ENCODE measurements around the gene PHF19.

PHF19 gene

DNA sequence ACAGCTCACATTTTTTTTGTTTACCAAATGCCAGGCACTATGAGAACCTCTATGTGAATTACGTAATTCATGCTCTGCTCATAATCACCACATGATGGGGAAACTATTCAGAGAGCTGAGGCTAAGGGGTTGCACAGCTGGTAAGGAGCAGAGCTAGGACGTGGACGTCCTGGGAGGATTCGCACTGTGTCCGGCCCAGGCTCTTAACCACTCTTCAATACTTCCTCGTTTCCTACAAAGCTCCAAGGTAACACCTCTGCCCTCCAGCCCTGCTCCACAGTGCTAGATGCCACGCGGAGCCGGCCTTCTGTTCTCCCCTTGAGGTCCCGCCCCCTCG, 8.7 kb downstream of the PHF19 start:
- Histone ChIP-seq H3K9me3 (ENCODE audit: control insufficient read depth, insufficient read depth, low read depth, low read length) (no peaks in the 10 kb centered on the region), H3K4me1 (ENCODE audit: control insufficient read depth, insufficient read depth, low read length) (peaks cover 22% of the 10 kb centered on the region), H3K36me3 (ENCODE audit: control insufficient read depth, insufficient read depth, low read length) (peaks cover 19% of the 10 kb centered on the region), H3K9ac (ENCODE audit: low read length) (no peak overlapping the region), H3K27ac (ENCODE audit: low read depth, low read length) (no peak overlapping the region), H3K4me3 (ENCODE audit: low read depth, low read length) (peak overlapping the region; percentile 34), H3K27me3 (ENCODE audit: control insufficient read depth, insufficient read depth, low read length) (no peaks in the 10 kb centered on the region)

DNA sequence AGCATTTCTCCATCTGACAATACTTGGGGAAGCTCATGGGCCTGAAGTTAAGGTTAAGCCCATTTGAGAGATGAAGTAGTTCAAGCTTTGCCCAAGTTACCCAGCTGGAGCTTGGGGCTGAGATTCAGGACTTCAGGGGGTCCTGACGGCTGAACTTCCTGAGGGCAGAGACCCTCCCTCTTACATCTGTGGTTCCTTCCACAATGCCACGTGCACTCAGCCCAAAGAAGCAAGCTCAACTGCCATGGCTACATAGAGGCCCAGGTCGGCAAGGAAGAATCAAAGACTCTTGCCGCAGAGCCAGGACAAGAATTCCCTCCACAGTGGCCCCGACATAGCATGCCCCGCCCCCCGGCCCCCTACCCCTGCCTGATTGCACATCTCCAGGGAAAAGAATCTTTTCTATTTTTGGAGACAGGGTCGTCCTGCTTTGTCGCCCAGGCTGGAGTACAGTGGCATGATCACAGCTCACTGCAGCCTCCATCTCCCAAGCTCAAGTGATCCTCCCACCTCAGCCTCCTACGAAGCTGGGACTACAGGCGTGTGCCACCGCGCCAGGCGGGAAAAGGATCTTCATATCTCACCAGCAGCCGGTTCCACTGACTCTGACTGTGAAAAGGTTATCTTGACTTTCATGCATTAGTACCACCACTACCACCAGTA, 9.2 kb downstream of the PHF19 start:
- H3K27ac ChIP-seq (ENCODE audit: low read depth, low read length), result no peak overlapping the region
- no peaks in the 10 kb centered on the region for H3K9me3 ChIP-seq (ENCODE audit: control insufficient read depth, insufficient read depth, low read depth, low read length)
- no peaks in the 10 kb centered on the region for H3K27me3 ChIP-seq (ENCODE audit: control insufficient read depth, insufficient read depth, low read length)
- H3K4me1 ChIP-seq (ENCODE audit: control insufficient read depth, insufficient read depth, low read length), result peaks cover 17% of the 10 kb centered on the region
- no peak overlapping the region for H3K9ac ChIP-seq (ENCODE audit: low read length)
- peak overlapping the region; percentile 34 for H3K4me3 ChIP-seq (ENCODE audit: low read depth, low read length)
- peaks cover 22% of the 10 kb centered on the region for H3K36me3 ChIP-seq (ENCODE audit: control insufficient read depth, insufficient read depth, low read length)

DNA sequence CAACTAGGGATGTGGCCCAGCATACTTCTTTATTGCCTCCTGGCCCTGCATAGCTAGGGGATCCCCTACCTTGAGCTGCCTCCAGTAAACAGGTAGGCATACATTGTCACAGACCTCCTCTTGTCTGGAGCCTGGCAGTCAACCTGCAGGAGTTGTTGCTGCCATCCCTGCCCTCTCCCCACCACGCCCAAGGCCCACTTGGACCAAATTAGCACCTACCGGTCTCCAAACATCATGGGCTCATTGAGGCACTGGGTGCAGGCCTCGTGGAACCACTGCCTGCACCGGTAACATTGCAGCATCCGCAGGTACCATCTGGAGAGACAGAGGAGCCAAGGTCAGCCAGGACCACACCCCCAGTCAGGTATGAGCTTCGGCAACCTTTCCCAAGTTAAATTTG, 10.3 kb downstream of the PHF19 start:
- Histone ChIP-seq H3K9me3 (ENCODE audit: control insufficient read depth, insufficient read depth, low read depth, low read length) (no peaks in the 10 kb centered on the region), H3K27ac (ENCODE audit: low read depth, low read length) (no peak overlapping the region), H3K27me3 (ENCODE audit: control insufficient read depth, insufficient read depth, low read length) (no peaks in the 10 kb centered on the region), H3K36me3 (ENCODE audit: control insufficient read depth, insufficient read depth, low read length) (peaks cover 25% of the 10 kb centered on the region), H3K4me1 (ENCODE audit: control insufficient read depth, insufficient read depth, low read length) (peaks cover 12% of the 10 kb centered on the region; the same call in 1 of the 2 replicates), H3K9ac (ENCODE audit: low read length) (no peak overlapping the region), H3K4me3 (ENCODE audit: low read depth, low read length) (no peak overlapping the region)

GRCh38 chr9:120865809-120866208, 11.2 kb downstream of the PHF19 start:
- Histone ChIP-seq H3K4me1 (ENCODE audit: control insufficient read depth, insufficient read depth, low read length) (peaks cover 12% of the 10 kb centered on the region; the same call in 1 of the 2 replicates), H3K27me3 (ENCODE audit: control insufficient read depth, insufficient read depth, low read length) (no peaks in the 10 kb centered on the region), H3K27ac (ENCODE audit: low read depth, low read length) (no peak overlapping the region), H3K9ac (ENCODE audit: low read length) (no peak overlapping the region), H3K4me3 (ENCODE audit: low read depth, low read length) (no peak overlapping the region), H3K9me3 (ENCODE audit: control insufficient read depth, insufficient read depth, low read depth, low read length) (no peaks in the 10 kb centered on the region), H3K36me3 (ENCODE audit: control insufficient read depth, insufficient read depth, low read length) (peaks cover 29% of the 10 kb centered on the region)

DNA sequence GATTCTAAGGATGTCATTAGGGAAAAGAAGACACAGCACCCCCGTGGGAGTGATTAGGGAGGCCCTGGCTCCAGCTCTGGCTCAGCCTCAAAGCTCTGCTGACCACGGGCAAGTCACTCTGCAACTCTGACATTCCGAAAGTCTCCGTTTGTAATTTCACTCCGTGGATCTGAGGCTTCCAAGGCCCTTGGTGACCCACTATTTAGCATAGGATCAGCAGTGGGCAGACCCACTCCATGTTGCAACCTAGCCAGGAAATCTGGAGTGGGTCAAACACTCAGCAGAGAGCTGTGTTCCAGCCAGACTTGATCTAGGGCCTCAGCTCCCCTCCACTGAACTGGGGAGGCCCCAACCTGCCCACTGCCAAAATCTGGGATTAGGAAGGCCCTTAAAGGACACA, 11.8 kb downstream of the PHF19 start:
- H3K27me3 ChIP-seq (ENCODE audit: control insufficient read depth, insufficient read depth, low read length), result no peaks in the 10 kb centered on the region
- H3K36me3 ChIP-seq (ENCODE audit: control insufficient read depth, insufficient read depth, low read length), result peaks cover 34% of the 10 kb centered on the region
- H3K27ac ChIP-seq (ENCODE audit: low read depth, low read length), result no peak overlapping the region
- H3K9me3 ChIP-seq (ENCODE audit: control insufficient read depth, insufficient read depth, low read depth, low read length), result no peaks in the 10 kb centered on the region
- H3K4me1 ChIP-seq (ENCODE audit: control insufficient read depth, insufficient read depth, low read length), result peaks cover 12% of the 10 kb centered on the region; the same call in 1 of the 2 replicates
- no peak overlapping the region for H3K4me3 ChIP-seq (ENCODE audit: low read depth, low read length)
- no peak overlapping the region for H3K9ac ChIP-seq (ENCODE audit: low read length)

DNA sequence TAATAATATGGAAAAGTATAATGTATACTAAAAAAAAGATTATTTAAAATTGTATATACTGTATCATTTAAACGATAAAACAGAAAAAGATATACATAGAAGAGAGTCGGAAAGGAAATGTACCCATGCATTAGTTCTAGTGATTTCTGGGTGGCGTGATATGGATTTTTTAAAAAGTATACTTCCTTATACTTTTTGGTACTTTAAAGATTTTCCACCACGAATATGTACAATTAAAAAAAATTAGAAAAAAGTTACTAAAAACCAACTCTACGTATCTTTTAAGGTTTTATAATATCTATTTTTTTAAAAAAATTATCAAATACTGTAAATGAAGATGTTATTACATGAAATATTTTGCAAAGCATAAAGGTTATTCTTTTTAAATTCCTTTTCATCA, 12.3 kb downstream of the PHF19 start:
- Histone ChIP-seq H3K36me3 (ENCODE audit: control insufficient read depth, insufficient read depth, low read length) (peaks cover 36% of the 10 kb centered on the region), H3K9me3 (ENCODE audit: control insufficient read depth, insufficient read depth, low read depth, low read length) (no peaks in the 10 kb centered on the region), H3K4me3 (ENCODE audit: low read depth, low read length) (no peak overlapping the region), H3K9ac (ENCODE audit: low read length) (no peak overlapping the region), H3K27ac (ENCODE audit: low read depth, low read length) (no peak overlapping the region), H3K27me3 (ENCODE audit: control insufficient read depth, insufficient read depth, low read length) (no peaks in the 10 kb centered on the region), H3K4me1 (ENCODE audit: control insufficient read depth, insufficient read depth, low read length) (peaks cover 11% of the 10 kb centered on the region; the same call in 1 of the 2 replicates)

- Histone ChIP-seq H3K36me3 (ENCODE audit: control insufficient read depth, insufficient read depth, low read length) (peaks cover 42% of the 10 kb centered on the region), H3K27ac (ENCODE audit: low read depth, low read length) (no peak overlapping the region), H3K4me1 (ENCODE audit: control insufficient read depth, insufficient read depth, low read length) (peaks cover 5% of the 10 kb centered on the region; the same call in 1 of the 2 replicates), H3K27me3 (ENCODE audit: control insufficient read depth, insufficient read depth, low read length) (no peaks in the 10 kb centered on the region), H3K9ac (ENCODE audit: low read length) (no peak overlapping the region), H3K4me3 (ENCODE audit: low read depth, low read length) (no peak overlapping the region), H3K9me3 (ENCODE audit: control insufficient read depth, insufficient read depth, low read depth, low read length) (no peaks in the 10 kb centered on the region)
These were observed 13.2 kb downstream of the PHF19 start for GRCh38 chr9:120863833-120864232.

- Histone ChIP-seq H3K27me3 (ENCODE audit: control insufficient read depth, insufficient read depth, low read length) (no peaks in the 10 kb centered on the region), H3K4me1 (ENCODE audit: control insufficient read depth, insufficient read depth, low read length) (no peaks in the 10 kb centered on the region), H3K36me3 (ENCODE audit: control insufficient read depth, insufficient read depth, low read length) (peaks cover 52% of the 10 kb centered on the region), H3K4me3 (ENCODE audit: low read depth, low read length) (no peak overlapping the region), H3K9me3 (ENCODE audit: control insufficient read depth, insufficient read depth, low read depth, low read length) (no peaks in the 10 kb centered on the region), H3K9ac (ENCODE audit: low read length) (no peak overlapping the region), H3K27ac (ENCODE audit: low read depth, low read length) (no peak overlapping the region)
These were observed 14.5 kb downstream of the PHF19 start for GRCh38 chr9:120862452-120862851.

- Histone ChIP-seq H3K27ac (ENCODE audit: low read depth, low read length) (no peak overlapping the region), H3K9ac (ENCODE audit: low read length) (no peak overlapping the region), H3K9me3 (ENCODE audit: control insufficient read depth, insufficient read depth, low read depth, low read length) (no peaks in the 10 kb centered on the region), H3K27me3 (ENCODE audit: control insufficient read depth, insufficient read depth, low read length) (no peaks in the 10 kb centered on the region), H3K4me1 (ENCODE audit: control insufficient read depth, insufficient read depth, low read length) (no peaks in the 10 kb centered on the region), H3K4me3 (ENCODE audit: low read depth, low read length) (no peak overlapping the region), H3K36me3 (ENCODE audit: control insufficient read depth, insufficient read depth, low read length) (peaks cover 56% of the 10 kb centered on the region)
These were observed 15.1 kb downstream of the PHF19 start for GRCh38 chr9:120861935-120862334.

- peaks cover 49% of the 10 kb centered on the region for H3K36me3 ChIP-seq (ENCODE audit: control insufficient read depth, insufficient read depth, low read length)
These were observed 16.9 kb downstream of the PHF19 start for GRCh38 chr9:120860083-120860482.

DNA sequence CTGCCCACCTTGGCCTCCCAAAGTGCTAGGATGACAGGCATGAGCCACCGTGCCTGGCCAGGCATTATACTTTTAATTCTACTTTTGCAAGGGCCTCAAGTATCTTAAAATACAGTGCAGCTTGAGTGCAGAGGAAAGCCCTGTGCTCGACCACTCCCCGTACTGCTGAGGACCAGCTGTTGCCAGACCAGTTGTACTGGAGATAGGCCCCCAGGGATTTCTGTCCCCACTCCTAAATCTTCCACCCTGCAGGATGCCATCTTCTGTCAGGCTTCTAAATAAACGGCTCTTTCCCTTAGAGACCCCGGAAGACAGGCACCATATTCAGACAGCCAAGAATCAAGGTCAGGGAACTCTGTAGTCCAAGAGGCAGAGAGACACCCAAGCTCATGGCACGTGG, 17.6 kb downstream of the PHF19 start:
- H3K27ac ChIP-seq (ENCODE audit: low read depth, low read length), result no peak overlapping the region
- no peaks in the 10 kb centered on the region for H3K4me1 ChIP-seq (ENCODE audit: control insufficient read depth, insufficient read depth, low read length)
- H3K4me3 ChIP-seq (ENCODE audit: low read depth, low read length), result no peak overlapping the region
- H3K27me3 ChIP-seq (ENCODE audit: control insufficient read depth, insufficient read depth, low read length), result no peaks in the 10 kb centered on the region
- H3K36me3 ChIP-seq (ENCODE audit: control insufficient read depth, insufficient read depth, low read length), result peaks cover 48% of the 10 kb centered on the region
- H3K9me3 ChIP-seq (ENCODE audit: control insufficient read depth, insufficient read depth, low read depth, low read length), result no peaks in the 10 kb centered on the region
- H3K9ac ChIP-seq (ENCODE audit: low read length), result no peak overlapping the region

More at GRCh38 chr9:120860083-120860482, 16.9 kb downstream of the PHF19 start:
- Histone ChIP-seq H3K9ac (ENCODE audit: low read length) (no peak overlapping the region), H3K9me3 (ENCODE audit: control insufficient read depth, insufficient read depth, low read depth, low read length) (no peaks in the 10 kb centered on the region), H3K27me3 (ENCODE audit: control insufficient read depth, insufficient read depth, low read length) (no peaks in the 10 kb centered on the region), H3K4me3 (ENCODE audit: low read depth, low read length) (no peak overlapping the region), H3K27ac (ENCODE audit: low read depth, low read length) (no peak overlapping the region), H3K4me1 (ENCODE audit: control insufficient read depth, insufficient read depth, low read length) (no peaks in the 10 kb centered on the region)
